Mesendoderm (in vitro differentiated cells): ENCODE measurements around the gene ZNF470.

Experiments used
- DNase-seq: peaks from one replicate; pipeline ENCODE4 v3.0.0; 2013
- H2AK5ac ChIP-seq: 2 replicates; pipeline ENCODE4 v1.6.1; 2013; ENCODE audit warnings: low read length, inconsistent platforms
- H2BK120ac ChIP-seq: 2 replicates; pipeline ENCODE4 v1.6.1; 2013; ENCODE audit warnings: low read depth, mild to moderate bottlenecking, low read length, moderate library complexity, mixed read lengths
- H2BK15ac ChIP-seq: replicated peaks from 2 replicates; pipeline ENCODE4 v1.6.1; 2013; ENCODE audit warnings: low read depth, mild to moderate bottlenecking, moderate library complexity
- H2BK5ac ChIP-seq: 2 replicates; pipeline ENCODE4 v1.6.1; 2013; ENCODE audit warnings: low read length, inconsistent platforms
- H3K18ac ChIP-seq: 2 replicates; pipeline ENCODE4 v1.6.1; 2013; ENCODE audit warnings: mild to moderate bottlenecking, low read length, mixed read lengths
- H3K23ac ChIP-seq: one replicate; pipeline ENCODE4 v1.6.1; 2013; ENCODE audit warnings: low read length
- H3K27ac ChIP-seq: 2 replicates; pipeline ENCODE4 v1.5.1; 2013; ENCODE audit warnings: low read depth, mild to moderate bottlenecking, inconsistent platforms, low read length, moderate library complexity
- H3K27me3 ChIP-seq: 2 replicates; pipeline ENCODE4 v1.6.1; 2013; ENCODE audit warnings: low read length, control low read depth, mild to moderate bottlenecking, inconsistent platforms; ENCODE audit not compliant: insufficient read depth, poor library complexity
- H3K36me3 ChIP-seq: 2 replicates; pipeline ENCODE4 v1.6.1; 2013; ENCODE audit warnings: low read length, inconsistent platforms; ENCODE audit not compliant: control insufficient read depth, insufficient read depth
- H3K4ac ChIP-seq: one replicate; pipeline ENCODE4 v1.6.1; 2013; ENCODE audit warnings: low read depth, mild to moderate bottlenecking, low read length, moderate library complexity
- H3K4me1 ChIP-seq: 2 replicates; pipeline ENCODE4 v1.6.1; 2013; ENCODE audit warnings: low read depth, low read length, inconsistent platforms; ENCODE audit not compliant: control insufficient read depth
- H3K4me2 ChIP-seq: 2 replicates; pipeline ENCODE4 v1.6.1; 2013; ENCODE audit warnings: low read length
- H3K4me3 ChIP-seq: 2 replicates; pipeline ENCODE4 v1.5.1; 2013; ENCODE audit warnings: mild to moderate bottlenecking, low read length
- H3K56ac ChIP-seq: one replicate; pipeline ENCODE4 v1.6.1; 2013; ENCODE audit warnings: low read length
- H3K79me1 ChIP-seq: 2 replicates; pipeline ENCODE4 v1.6.1; 2013; ENCODE audit warnings: low read length, inconsistent platforms
- H3K79me2 ChIP-seq: 2 replicates; pipeline ENCODE4 v1.6.1; 2013; ENCODE audit warnings: mild to moderate bottlenecking, low read length; ENCODE audit not compliant: control insufficient read depth, insufficient read depth
- H3K9ac ChIP-seq: 2 replicates; pipeline ENCODE4 v1.6.1; 2013; ENCODE audit warnings: low read length, inconsistent platforms
- H4K5ac ChIP-seq: one replicate; pipeline ENCODE4 v1.6.1; 2013; ENCODE audit warnings: low read length
- H4K8ac ChIP-seq: one replicate; pipeline ENCODE4 v1.6.1; 2013; ENCODE audit warnings: low read depth, mild to moderate bottlenecking, control low read depth, low read length, moderate library complexity
- WGBS: extraction: QIAGEN DNeasy Blood & Tissue Kit; methylation state at CpG from one replicate; pipeline ENCODE4 v1.1.7; 2013; ENCODE audit warnings: low lambda C conversion rate, missing lambda C conversion rate; ENCODE audit not compliant: insufficient coverage; ENCODE audit errors: extremely low coverage; 5-methylcytosine and 5-hydroxymethylcytosine counted together

The ZNF470 gene

DNA sequence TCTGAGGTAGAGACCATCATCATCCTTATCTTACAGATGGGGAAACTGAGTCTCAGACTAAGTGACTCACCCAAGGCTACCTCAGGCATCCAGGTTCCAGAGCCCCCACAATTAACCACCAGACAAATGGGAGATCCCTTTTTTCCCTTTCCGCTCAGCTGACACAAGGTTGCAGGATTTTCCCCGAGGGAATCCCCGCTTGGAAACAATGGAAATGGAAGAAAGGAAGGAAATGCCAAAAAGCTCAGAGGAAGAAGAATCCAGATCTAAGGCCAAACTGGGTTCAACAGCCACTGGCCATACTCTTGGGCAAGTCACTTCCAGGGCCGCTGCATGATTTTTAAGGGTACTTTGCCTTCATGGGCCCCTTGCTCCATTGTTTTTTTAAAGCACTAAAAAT is 29.4 kb downstream of the ZNF470 start:
- H3K36me3 ChIP-seq = peaks cover 1% of the 10 kb centered on the region
- H2BK15ac ChIP-seq = no peak overlapping the region
- no peak overlapping the region for H4K5ac ChIP-seq
- no peak overlapping the region for H3K27ac ChIP-seq
- H3K18ac ChIP-seq = no peak overlapping the region
- H3K23ac ChIP-seq = no peak overlapping the region
- no peak overlapping the region for H3K9ac ChIP-seq
- H3K4me1 ChIP-seq = peaks cover 2% of the 10 kb centered on the region
- no CpG with 5 or more reads among the region's 4 CpGs for WGBS
- H3K4me3 ChIP-seq = no peak overlapping the region
- no peak overlapping the region for H2BK5ac ChIP-seq
- no peak overlapping the region for H4K8ac ChIP-seq
- H3K79me1 ChIP-seq = peaks cover 27% of the 10 kb centered on the region
- no peak for DNase-seq
- no peak overlapping the region for H3K56ac ChIP-seq
- peaks cover 15% of the 10 kb centered on the region for H3K79me2 ChIP-seq
- no peak overlapping the region for H2AK5ac ChIP-seq
- no peak overlapping the region for H3K4me2 ChIP-seq
- H3K4ac ChIP-seq = no peak overlapping the region
- no peaks in the 10 kb centered on the region for H3K27me3 ChIP-seq
- H2BK120ac ChIP-seq = no peak overlapping the region

DNA sequence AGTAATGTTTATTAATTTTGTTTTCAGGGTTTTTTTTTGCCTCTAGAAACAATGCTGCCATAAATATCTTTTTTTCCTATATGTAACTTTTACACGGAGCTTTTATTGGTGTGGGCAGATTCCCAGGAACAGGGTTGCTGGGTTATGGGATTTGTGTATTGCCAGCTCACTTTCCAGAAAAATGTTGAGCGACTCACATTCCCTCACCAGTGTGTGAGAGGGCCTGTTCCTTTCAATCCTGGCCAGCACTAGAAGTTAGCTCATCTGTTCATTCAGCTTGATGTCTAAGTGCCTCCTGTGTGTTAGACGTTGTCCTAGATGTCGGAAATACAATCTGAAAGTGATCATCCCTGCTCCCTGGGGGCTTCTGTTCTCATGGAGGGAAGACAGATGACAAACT is 30.4 kb downstream of the ZNF470 start:
- no peak overlapping the region for H3K4me2 ChIP-seq
- peaks cover 2% of the 10 kb centered on the region for H3K4me1 ChIP-seq
- no peak overlapping the region for H3K18ac ChIP-seq
- no peak overlapping the region for H3K56ac ChIP-seq
- no peak overlapping the region for H4K5ac ChIP-seq
- no peak overlapping the region for H3K9ac ChIP-seq
- peaks cover 2% of the 10 kb centered on the region for H3K36me3 ChIP-seq
- H2AK5ac ChIP-seq = no peak overlapping the region
- no peak overlapping the region for H3K4me3 ChIP-seq
- H3K27ac ChIP-seq = no peak overlapping the region
- H3K27me3 ChIP-seq = no peaks in the 10 kb centered on the region
- no peak overlapping the region for H3K23ac ChIP-seq
- no peak for DNase-seq
- no peak overlapping the region for H2BK15ac ChIP-seq
- no peak overlapping the region for H3K4ac ChIP-seq
- H2BK5ac ChIP-seq = no peak overlapping the region
- peaks cover 28% of the 10 kb centered on the region for H3K79me1 ChIP-seq
- no CpG with 5 or more reads among the region's 4 CpGs for WGBS
- H4K8ac ChIP-seq = no peak overlapping the region
- H3K79me2 ChIP-seq = peaks cover 15% of the 10 kb centered on the region
- no peak overlapping the region for H2BK120ac ChIP-seq

DNA sequence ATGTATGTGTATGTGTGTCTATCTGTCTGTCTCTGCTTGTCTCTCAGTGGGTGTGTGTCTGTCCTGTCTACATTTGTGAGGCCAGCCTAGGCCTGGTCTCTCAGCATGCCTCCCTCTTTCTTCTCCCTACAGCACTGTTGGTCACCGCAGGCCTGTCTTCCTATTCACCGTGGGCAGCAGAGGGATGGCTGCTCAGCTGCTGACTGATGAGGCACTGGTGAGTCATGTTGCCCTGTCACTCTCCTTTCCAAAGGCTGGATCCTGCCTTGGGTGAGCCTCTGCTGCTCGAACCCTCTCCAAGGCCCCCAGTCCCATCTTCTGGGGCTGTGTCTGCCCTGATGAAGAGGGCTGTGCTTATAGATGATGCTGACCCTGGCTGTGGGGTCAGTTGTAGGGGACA is 34.1 kb downstream of the ZNF470 start:
- Histone ChIP-seq H3K56ac (no peak overlapping the region), H2BK120ac (no peak overlapping the region), H3K79me1 (peaks cover 35% of the 10 kb centered on the region), H4K5ac (no peak overlapping the region), H3K36me3 (peaks cover 2% of the 10 kb centered on the region), H3K79me2 (peaks cover 14% of the 10 kb centered on the region), H4K8ac (no peak overlapping the region), H3K27me3 (no peaks in the 10 kb centered on the region), H2AK5ac (no peak overlapping the region), H2BK15ac (no peak overlapping the region), H3K4me2 (no peak overlapping the region), H3K23ac (no peak overlapping the region), H3K4me1 (no peaks in the 10 kb centered on the region), H3K4ac (no peak overlapping the region), H3K27ac (no peak overlapping the region), H2BK5ac (no peak overlapping the region), H3K4me3 (no peak overlapping the region), H3K9ac (no peak overlapping the region), H3K18ac (no peak overlapping the region)
- DNase-seq = peak; percentile 1
- no CpG with 5 or more reads among the region's 3 CpGs for WGBS

DNA sequence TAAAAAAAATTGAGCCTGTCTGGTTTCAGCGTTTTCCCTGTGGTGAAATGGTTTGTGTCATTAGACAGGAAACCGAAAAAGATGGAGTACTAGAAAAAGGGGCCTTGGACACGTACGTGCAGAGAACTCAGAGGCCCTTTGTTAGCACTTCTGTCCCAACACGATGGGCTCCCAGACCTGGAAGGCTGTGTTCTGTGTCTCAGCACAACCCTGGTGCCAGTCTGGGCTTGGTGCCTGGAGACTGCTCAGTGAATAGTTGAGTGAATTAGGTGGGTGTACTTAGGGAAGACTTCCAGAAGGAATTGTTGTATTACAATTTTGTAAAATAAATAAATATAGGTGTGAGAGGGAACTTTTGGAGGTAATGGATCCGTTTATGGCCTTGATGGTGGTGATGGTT is 36.6 kb downstream of the ZNF470 start:
- Histone ChIP-seq H3K4me1 (no peaks in the 10 kb centered on the region), H3K27me3 (no peaks in the 10 kb centered on the region), H3K56ac (no peak overlapping the region), H3K4me3 (no peak overlapping the region), H4K8ac (no peak overlapping the region), H2BK120ac (no peak overlapping the region), H3K36me3 (peaks cover 2% of the 10 kb centered on the region), H2AK5ac (no peak overlapping the region), H3K9ac (no peak overlapping the region), H3K79me1 (peaks cover 28% of the 10 kb centered on the region), H2BK15ac (no peak overlapping the region), H4K5ac (no peak overlapping the region), H2BK5ac (no peak overlapping the region), H3K18ac (no peak overlapping the region), H3K79me2 (peaks cover 10% of the 10 kb centered on the region), H3K27ac (no peak overlapping the region), H3K4ac (no peak overlapping the region), H3K23ac (no peak overlapping the region), H3K4me2 (no peak overlapping the region)
- WGBS = no CpG with 5 or more reads among the region's 6 CpGs
- no peak for DNase-seq

DNA sequence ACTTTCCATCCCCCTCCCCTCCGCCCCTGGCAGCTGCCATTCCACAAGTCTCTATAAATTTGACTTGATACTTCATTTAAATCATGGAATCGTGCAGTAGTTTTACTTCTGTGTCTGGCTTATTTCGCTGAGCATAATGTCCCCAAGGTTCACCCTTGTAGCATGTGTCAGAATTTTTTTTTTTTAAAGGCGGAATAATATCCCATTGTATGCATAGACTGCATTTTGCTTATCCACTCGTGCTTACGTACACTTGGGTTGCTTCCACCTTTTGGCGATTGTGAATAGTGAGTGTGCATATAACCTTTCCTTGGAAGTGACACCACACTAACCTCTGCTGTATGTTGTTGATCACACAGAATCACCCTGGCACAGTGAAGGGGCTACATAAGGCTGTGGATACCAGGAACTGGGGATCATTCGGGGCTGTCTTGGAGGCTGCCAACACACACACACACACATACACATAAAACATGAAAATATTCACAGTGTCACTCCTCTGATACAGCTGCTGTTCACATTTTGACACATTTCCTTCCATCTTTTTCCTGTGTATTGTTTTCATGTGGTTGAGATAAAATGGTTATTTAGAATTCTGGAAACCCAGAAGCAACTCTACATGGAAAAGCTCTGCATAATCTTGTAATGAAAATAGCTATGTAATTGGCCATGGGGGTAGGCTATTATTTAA is 41.2 kb downstream of the ZNF470 start:
- Histone ChIP-seq H3K27me3 (no peaks in the 10 kb centered on the region), H3K23ac (no peak overlapping the region), H4K5ac (no peak overlapping the region), H3K4me1 (no peaks in the 10 kb centered on the region), H2AK5ac (no peak overlapping the region), H3K79me1 (peaks cover 25% of the 10 kb centered on the region), H3K36me3 (no peaks in the 10 kb centered on the region), H2BK120ac (no peak overlapping the region), H3K4me3 (no peak overlapping the region), H3K9ac (no peak overlapping the region), H3K4me2 (no peak overlapping the region), H3K4ac (no peak overlapping the region), H3K18ac (no peak overlapping the region), H3K56ac (no peak overlapping the region), H2BK15ac (no peak overlapping the region), H4K8ac (no peak overlapping the region), H2BK5ac (no peak overlapping the region), H3K79me2 (peaks cover 11% of the 10 kb centered on the region), H3K27ac (no peak overlapping the region)
- no CpG with 5 or more reads among the region's 8 CpGs for WGBS
- DNase-seq = no peak

DNA sequence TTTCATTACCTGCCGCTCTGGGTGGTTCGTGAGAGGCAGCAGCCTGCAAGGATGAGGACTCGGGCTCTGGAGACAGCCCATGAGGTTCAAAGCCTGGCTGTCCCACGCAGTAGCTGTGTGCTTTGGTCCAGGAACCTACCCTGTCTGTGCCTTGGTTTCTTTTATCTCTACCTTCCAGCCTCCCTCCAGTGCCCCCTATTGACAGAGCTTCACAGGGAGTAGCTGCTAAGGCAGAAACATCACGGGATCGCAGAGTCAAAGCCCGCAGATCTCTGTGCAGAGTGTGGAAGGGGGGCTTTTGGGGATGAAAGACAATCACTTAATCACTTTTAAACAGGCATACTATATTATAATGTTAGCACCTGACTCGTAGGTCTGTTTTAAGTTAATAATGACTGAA is 44.0 kb downstream of the ZNF470 start:
- Histone ChIP-seq H3K56ac (no peak overlapping the region), H2BK15ac (no peak overlapping the region), H3K27me3 (no peaks in the 10 kb centered on the region), H3K79me2 (peaks cover 5% of the 10 kb centered on the region), H3K18ac (no peak overlapping the region), H3K27ac (no peak overlapping the region), H3K4me2 (no peak overlapping the region), H3K4ac (no peak overlapping the region), H3K4me1 (no peaks in the 10 kb centered on the region), H3K23ac (no peak overlapping the region), H4K5ac (no peak overlapping the region), H2BK120ac (no peak overlapping the region), H3K4me3 (no peak overlapping the region), H2BK5ac (no peak overlapping the region), H3K36me3 (no peaks in the 10 kb centered on the region), H3K9ac (no peak overlapping the region), H2AK5ac (no peak overlapping the region), H4K8ac (no peak overlapping the region), H3K79me1 (peaks cover 13% of the 10 kb centered on the region)
- DNase-seq = peak; percentile 3
- no CpG with 5 or more reads among the region's 8 CpGs for WGBS
